Smooth muscle cell (in vitro differentiated cells): Measurements from ENCODE around the gene AHRR. TPM values are rescaled to one million over a fixed set of nuclear protein-coding genes. Genes with fewer than 3 reads are reported as not detected.
"Not testable (repeated sequence)": the region's sequence is repeated elsewhere in the genome, so short reads cannot be mapped to it uniquely, and the experiment has no call there.

Experiments used
- DNase-seq: peaks from one replicate; lab custom pipeline; 2025; ENCODE audit not compliant: unreplicated experiment; lab: John Stamatoyannopoulos, UW
- H2AFZ ChIP-seq: fragments of 200-600 bp; sonication (generic); 2 replicates; pipeline ENCODE4 v1.6.0; 2016; ENCODE audit warnings: antibody characterized with exemption, low read depth, mild to moderate bottlenecking
- H3F3A ChIP-seq: fragments of 200-600 bp; sonication (generic); 2 replicates; pipeline ENCODE4 v1.6.0; 2017; ENCODE audit warnings: antibody characterized with exemption, low read depth
- H3K27ac ChIP-seq: fragments of 200-600 bp; sonication (generic); 2 replicates; pipeline ENCODE4 v1.5.1; 2016; ENCODE audit warnings: low read depth, mild to moderate bottlenecking
- H3K27me3 ChIP-seq: fragments of 200-600 bp; sonication (generic); 2 replicates; pipeline ENCODE4 v1.6.1; 2016; ENCODE audit warnings: low read depth, mild to moderate bottlenecking
- H3K36me3 ChIP-seq: fragments of 200-600 bp; sonication (generic); 2 replicates; pipeline ENCODE4 v1.5.1; 2016; ENCODE audit warnings: low read depth
- H3K4me1 ChIP-seq: fragments of 200-600 bp; sonication (generic); 2 replicates; pipeline ENCODE4 v1.5.1; 2016; ENCODE audit warnings: low read depth
- H3K4me2 ChIP-seq: fragments of 200-600 bp; sonication (generic); 2 replicates; pipeline ENCODE4 v1.6.0; 2016; ENCODE audit warnings: mild to moderate bottlenecking
- H3K4me3 ChIP-seq: fragments of 200-600 bp; sonication (generic); 2 replicates; pipeline ENCODE4 v1.5.1; 2016; ENCODE audit warnings: mild to moderate bottlenecking
- H3K79me2 ChIP-seq: fragments of 200-600 bp; sonication (generic); 2 replicates; pipeline ENCODE4 v1.6.0; 2016; ENCODE audit warnings: low read depth, mild to moderate bottlenecking
- H3K9ac ChIP-seq: fragments of 200-600 bp; sonication (generic); 2 replicates; pipeline ENCODE4 v1.6.0; 2016; ENCODE audit warnings: low read depth
- H3K9me3 ChIP-seq: fragments of 200-600 bp; sonication (generic); replicated peaks from 2 replicates; pipeline ENCODE4 v1.5.1; 2016; ENCODE audit warnings: low read depth
- H4K20me1 ChIP-seq: fragments of 200-600 bp; sonication (generic); 2 replicates; pipeline ENCODE4 v1.6.0; 2016; ENCODE audit warnings: low read depth
- CTCF ChIP-seq: fragments of 200-600 bp; sonication (generic); IDR thresholded peaks from 2 replicates; pipeline ENCODE4 v1.5.1; 2017; ENCODE audit warnings: borderline replicate concordance, mild to moderate bottlenecking, antibody characterized with exemption; ENCODE audit not compliant: insufficient read depth, poor library complexity, severe bottlenecking
- WGBS: methylation state at CpG from one replicate; pipeline ENCODE4 v1.1.7; 2016; ENCODE audit warnings: low lambda C conversion rate; 5-methylcytosine and 5-hydroxymethylcytosine counted together
- polyA plus RNA-seq: library from polyadenylated mRNA; unstranded; fragments of >200 nt; fragmentation: Nextera tagmentation; extraction: Ambion mirVana; gene quantifications from 2 replicates; pipeline ENCODE4 v1.2.1, GENCODE V29; 2016
- total RNA-seq: library from RNA; depleted of rRNA; stranded (reverse); fragments of >200 nt; gene quantifications from 2 replicates; pipeline ENCODE4 v1.2.3, GENCODE V29; 2014

The AHRR gene
- total and polyA plus RNA-seq, 2 experiments from 2014 or later: 14.4 to 18.2 TPM

GRCh38 chr5:296954-297353, 24.6 kb upstream of the AHRR start:
- not testable (repeated sequence) for H2AFZ ChIP-seq, H3K27ac ChIP-seq, H3K4me1 ChIP-seq, H3K9ac ChIP-seq, H3K4me3 ChIP-seq, DNase-seq, H3K36me3 ChIP-seq, H3K27me3 ChIP-seq, H3F3A ChIP-seq, H3K9me3 ChIP-seq
- Histone ChIP-seq H3K4me2 (peak overlapping the region; percentile 47), H4K20me1 (peaks cover 88% of the 10 kb centered on the region), H3K79me2 (peaks cover 17% of the 10 kb centered on the region)
- 36% methylated on average over 16 of the region's 16 CpGs for WGBS

GRCh38 chr5:297448-297847, 24.1 kb upstream of the AHRR start:
- Histone ChIP-seq H3K79me2 (peaks cover 12% of the 10 kb centered on the region), H3K4me2 (peak overlapping the region; percentile 47), H4K20me1 (peaks cover 88% of the 10 kb centered on the region)
- not testable (repeated sequence) for H3K36me3 ChIP-seq, H3F3A ChIP-seq, H3K4me1 ChIP-seq, DNase-seq, H3K27me3 ChIP-seq, H3K9me3 ChIP-seq, H3K4me3 ChIP-seq, H3K9ac ChIP-seq, H3K27ac ChIP-seq, H2AFZ ChIP-seq
- 79% methylated on average over 6 of the region's 6 CpGs for WGBS

GRCh38 chr5:297991-298736, 23.4 kb upstream of the AHRR start:
- H3K27me3 ChIP-seq, DNase-seq, H3K4me3 ChIP-seq, H3K9me3 ChIP-seq, H3K9ac ChIP-seq, H3F3A ChIP-seq, H2AFZ ChIP-seq, H3K36me3 ChIP-seq, H3K27ac ChIP-seq, H3K4me1 ChIP-seq, H3K79me2 ChIP-seq: not testable (repeated sequence)
- peaks cover 88% of the 10 kb centered on the region for H4K20me1 ChIP-seq
- H3K4me2 ChIP-seq: peak overlapping the region; percentile 47
- WGBS: 89% methylated on average over 10 of the region's 14 CpGs

GRCh38 chr5:298737-299125, 22.8 kb upstream of the AHRR start:
- WGBS: no CpG with 5 or more reads among the region's 2 CpGs
- no peak for TF ChIP-seq CTCF
- no peak overlapping the region for H3K27ac ChIP-seq
- H3K36me3 ChIP-seq: no peaks in the 10 kb centered on the region
- H3K27me3 ChIP-seq: no peaks in the 10 kb centered on the region
- H3K79me2 ChIP-seq: peaks cover 6% of the 10 kb centered on the region
- no peak overlapping the region for H3K4me3 ChIP-seq
- DNase-seq: no peak
- H3K9ac ChIP-seq: no peak overlapping the region
- no peaks in the 10 kb centered on the region for H3K4me1 ChIP-seq
- no peak overlapping the region for H2AFZ ChIP-seq
- H3F3A ChIP-seq: no peaks in the 10 kb centered on the region
- peaks cover 94% of the 10 kb centered on the region for H4K20me1 ChIP-seq
- H3K4me2 ChIP-seq: no peak overlapping the region
- H3K9me3 ChIP-seq: no peaks in the 10 kb centered on the region

GRCh38 chr5:299921-300320, 21.6 kb upstream of the AHRR start:
- not testable (repeated sequence) for H3K4me1 ChIP-seq, H2AFZ ChIP-seq, H3K9me3 ChIP-seq, H3K4me3 ChIP-seq, H3K9ac ChIP-seq, H3K36me3 ChIP-seq, H3K27ac ChIP-seq, H3K27me3 ChIP-seq, H3K79me2 ChIP-seq, H3K4me2 ChIP-seq, DNase-seq, H3F3A ChIP-seq
- 79% methylated on average over 5 of the region's 5 CpGs for WGBS
- peaks cover 88% of the 10 kb centered on the region for H4K20me1 ChIP-seq

- H3K9ac ChIP-seq, H3K27me3 ChIP-seq, H3K4me3 ChIP-seq, H3K4me1 ChIP-seq, DNase-seq, H3K4me2 ChIP-seq, H3K27ac ChIP-seq, H3K79me2 ChIP-seq, H3F3A ChIP-seq, H3K36me3 ChIP-seq, H3K9me3 ChIP-seq, H2AFZ ChIP-seq: not testable (repeated sequence)
- peaks cover 88% of the 10 kb centered on the region for H4K20me1 ChIP-seq
- 95% methylated on average over 21 of the region's 21 CpGs for WGBS
Measured at GRCh38 chr5:300691-301435, 20.7 kb upstream of the AHRR start.

GRCh38 chr5:302416-302815, 19.1 kb upstream of the AHRR start:
- not testable (repeated sequence) for H3K4me3 ChIP-seq, H3K4me2 ChIP-seq, H2AFZ ChIP-seq, H3K79me2 ChIP-seq, H3K9me3 ChIP-seq, H3K36me3 ChIP-seq, H3K27me3 ChIP-seq, H3K27ac ChIP-seq, H3K9ac ChIP-seq, H3F3A ChIP-seq, H3K4me1 ChIP-seq, DNase-seq
- H4K20me1 ChIP-seq: peaks cover 88% of the 10 kb centered on the region
- WGBS: 90% methylated on average over 8 of the region's 8 CpGs
